ENCODE results near the gene FAM89B.

FAM89B gene

DNA sequence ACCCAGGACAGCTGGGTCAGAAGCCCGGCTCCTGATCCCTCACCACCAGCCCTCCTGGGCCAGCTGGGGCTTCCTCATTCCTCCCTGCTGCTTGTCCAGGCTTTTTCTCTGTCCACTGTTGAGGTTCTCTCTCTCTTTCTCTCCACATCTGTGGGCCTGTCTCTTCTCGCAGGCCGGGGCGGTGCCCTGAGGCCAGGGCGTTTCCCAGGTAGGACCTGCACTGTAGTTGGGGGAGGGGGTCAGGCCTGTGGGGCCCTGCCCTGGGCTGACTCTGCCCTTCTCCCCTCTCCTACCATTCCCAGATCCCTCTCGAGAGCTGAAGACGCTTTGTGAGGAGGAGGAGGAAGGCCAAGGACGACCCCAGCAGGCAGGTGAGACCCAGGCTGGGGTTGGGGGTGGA is 8.4 kb downstream of the FAM89B start:
- H3K9ac ChIP-seq (ENCODE audit: low read length), result no peak overlapping the region
- H3K9me3 ChIP-seq (ENCODE audit: insufficient read depth, low read length), result no peaks in the 10 kb centered on the region
- no peaks in the 10 kb centered on the region for H3K79me2 ChIP-seq (ENCODE audit: insufficient read depth, low read length)
- no peak overlapping the region for H3K4me3 ChIP-seq (ENCODE audit: insufficient read depth, low read length, poor library complexity, severe bottlenecking)
- no peaks in the 10 kb centered on the region for H3K9me2 ChIP-seq (replicated peaks; ENCODE audit: insufficient read depth, low read length)
- no peak overlapping the region for H3K4me2 ChIP-seq (ENCODE audit: low read depth, low read length, poor library complexity, severe bottlenecking)
- no peak overlapping the region for H3K27ac ChIP-seq (ENCODE audit: low read depth, low read length)
- no peaks in the 10 kb centered on the region for H4K20me1 ChIP-seq (ENCODE audit: low read depth, low read length)
- TF ChIP-seq, protein P1, sequence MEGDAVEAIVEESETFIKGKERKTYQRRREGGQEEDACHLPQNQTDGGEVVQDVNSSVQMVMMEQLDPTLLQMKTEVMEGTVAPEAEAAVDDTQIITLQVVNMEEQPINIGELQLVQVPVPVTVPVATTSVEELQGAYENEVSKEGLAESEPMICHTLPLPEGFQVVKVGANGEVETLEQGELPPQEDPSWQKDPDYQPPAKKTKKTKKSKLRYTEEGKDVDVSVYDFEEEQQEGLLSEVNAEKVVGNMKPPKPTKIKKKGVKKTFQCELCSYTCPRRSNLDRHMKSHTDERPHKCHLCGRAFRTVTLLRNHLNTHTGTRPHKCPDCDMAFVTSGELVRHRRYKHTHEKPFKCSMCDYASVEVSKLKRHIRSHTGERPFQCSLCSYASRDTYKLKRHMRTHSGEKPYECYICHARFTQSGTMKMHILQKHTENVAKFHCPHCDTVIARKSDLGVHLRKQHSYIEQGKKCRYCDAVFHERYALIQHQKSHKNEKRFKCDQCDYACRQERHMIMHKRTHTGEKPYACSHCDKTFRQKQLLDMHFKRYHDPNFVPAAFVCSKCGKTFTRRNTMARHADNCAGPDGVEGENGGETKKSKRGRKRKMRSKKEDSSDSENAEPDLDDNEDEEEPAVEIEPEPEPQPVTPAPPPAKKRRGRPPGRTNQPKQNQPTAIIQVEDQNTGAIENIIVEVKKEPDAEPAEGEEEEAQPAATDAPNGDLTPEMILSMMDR (IDR thresholded peaks at IDR 0.05; ENCODE audit: insufficient read depth, low read length, poor library complexity, severe bottlenecking), result no peak
- H3F3A ChIP-seq (ENCODE audit: insufficient read depth), result no peaks in the 10 kb centered on the region
- no peak overlapping the region for H2AFZ ChIP-seq (ENCODE audit: low read depth, low read length, severe bottlenecking)
- no peaks in the 10 kb centered on the region for H3K36me3 ChIP-seq (ENCODE audit: low read length)
- no peaks in the 10 kb centered on the region for H3K27me3 ChIP-seq (ENCODE audit: low read length)

DNA sequence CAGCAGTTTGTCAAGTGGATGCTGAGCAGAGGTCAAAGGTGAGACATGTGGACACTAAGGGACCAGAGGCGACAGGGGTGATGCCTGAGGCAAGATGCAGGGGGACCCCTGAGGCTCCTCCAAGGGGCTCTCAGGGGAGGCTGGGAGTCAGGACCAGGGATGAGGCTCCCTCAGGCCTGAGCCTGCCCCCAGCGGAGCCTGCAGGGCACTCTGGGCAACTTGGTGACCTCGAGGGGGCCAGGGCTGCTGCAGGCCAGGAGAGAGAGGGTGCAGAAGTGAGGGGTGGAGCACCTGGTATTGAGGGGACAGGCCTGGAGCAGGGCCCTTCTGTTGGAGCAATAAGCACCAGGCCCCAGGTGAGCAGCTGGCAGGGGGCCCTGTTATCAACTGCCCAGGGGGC is 9.6 kb downstream of the FAM89B start:
- Histone ChIP-seq H3K4me2 (ENCODE audit: low read depth, low read length, poor library complexity, severe bottlenecking) (no peak overlapping the region), H3K9me2 (replicated peaks; ENCODE audit: insufficient read depth, low read length) (no peaks in the 10 kb centered on the region), H3K9ac (ENCODE audit: low read length) (no peak overlapping the region), H3K27ac (ENCODE audit: low read depth, low read length) (no peak overlapping the region), H3K4me3 (ENCODE audit: insufficient read depth, low read length, poor library complexity, severe bottlenecking) (no peak overlapping the region), H3K36me3 (ENCODE audit: low read length) (no peaks in the 10 kb centered on the region), H3K9me3 (ENCODE audit: insufficient read depth, low read length) (no peaks in the 10 kb centered on the region), H4K20me1 (ENCODE audit: low read depth, low read length) (no peaks in the 10 kb centered on the region), H3K79me2 (ENCODE audit: insufficient read depth, low read length) (no peaks in the 10 kb centered on the region), H2AFZ (ENCODE audit: low read depth, low read length, severe bottlenecking) (no peak overlapping the region), H3F3A (ENCODE audit: insufficient read depth) (no peaks in the 10 kb centered on the region), H3K27me3 (ENCODE audit: low read length) (no peaks in the 10 kb centered on the region)
- TF ChIP-seq, protein P1 (IDR thresholded peaks at IDR 0.05; ENCODE audit: insufficient read depth, low read length, poor library complexity, severe bottlenecking), result no peak
- TF ChIP-seq EZH2phosphoT487 (conservative IDR thresholded peaks at IDR 0.05; ENCODE audit: low read length), result no peak

DNA sequence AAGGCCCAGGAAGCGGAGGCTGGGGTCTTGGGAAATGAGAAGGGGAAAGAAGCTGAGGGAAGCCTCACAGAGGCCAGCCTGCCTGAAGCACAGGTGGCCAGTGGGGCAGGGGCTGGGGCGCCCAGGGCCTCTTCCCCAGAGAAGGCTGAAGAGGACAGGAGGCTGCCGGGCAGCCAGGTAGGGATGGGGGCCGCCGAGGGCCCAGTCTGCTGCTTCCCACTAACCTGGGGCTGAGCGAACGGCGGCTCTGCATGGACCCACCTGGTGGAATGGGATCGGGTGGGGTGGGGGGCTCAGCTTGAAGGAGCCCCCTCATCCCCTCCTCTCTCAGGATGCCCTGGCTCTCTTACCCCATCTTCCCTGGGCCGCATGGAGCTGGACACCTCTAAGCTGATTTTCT is 11.3 kb downstream of the FAM89B start:
- TF ChIP-seq, protein P1 (IDR thresholded peaks at IDR 0.05; ENCODE audit: insufficient read depth, low read length, poor library complexity, severe bottlenecking), result no peak
- TF ChIP-seq EZH2phosphoT487 (conservative IDR thresholded peaks at IDR 0.05; ENCODE audit: low read length), result no peak
- no peaks in the 10 kb centered on the region for H4K20me1 ChIP-seq (ENCODE audit: low read depth, low read length)
- H3K27ac ChIP-seq (ENCODE audit: low read depth, low read length), result no peak overlapping the region
- no peaks in the 10 kb centered on the region for H3F3A ChIP-seq (ENCODE audit: insufficient read depth)
- no peaks in the 10 kb centered on the region for H3K9me2 ChIP-seq (replicated peaks; ENCODE audit: insufficient read depth, low read length)
- no peak overlapping the region for H3K4me2 ChIP-seq (ENCODE audit: low read depth, low read length, poor library complexity, severe bottlenecking)
- H3K4me3 ChIP-seq (ENCODE audit: insufficient read depth, low read length, poor library complexity, severe bottlenecking), result no peak overlapping the region
- H3K36me3 ChIP-seq (ENCODE audit: low read length), result no peaks in the 10 kb centered on the region
- H3K79me2 ChIP-seq (ENCODE audit: insufficient read depth, low read length), result no peaks in the 10 kb centered on the region
- H3K9ac ChIP-seq (ENCODE audit: low read length), result no peak overlapping the region
- H2AFZ ChIP-seq (ENCODE audit: low read depth, low read length, severe bottlenecking), result no peak overlapping the region
- H3K27me3 ChIP-seq (ENCODE audit: low read length), result no peaks in the 10 kb centered on the region
- H3K9me3 ChIP-seq (ENCODE audit: insufficient read depth, low read length), result no peaks in the 10 kb centered on the region

DNA sequence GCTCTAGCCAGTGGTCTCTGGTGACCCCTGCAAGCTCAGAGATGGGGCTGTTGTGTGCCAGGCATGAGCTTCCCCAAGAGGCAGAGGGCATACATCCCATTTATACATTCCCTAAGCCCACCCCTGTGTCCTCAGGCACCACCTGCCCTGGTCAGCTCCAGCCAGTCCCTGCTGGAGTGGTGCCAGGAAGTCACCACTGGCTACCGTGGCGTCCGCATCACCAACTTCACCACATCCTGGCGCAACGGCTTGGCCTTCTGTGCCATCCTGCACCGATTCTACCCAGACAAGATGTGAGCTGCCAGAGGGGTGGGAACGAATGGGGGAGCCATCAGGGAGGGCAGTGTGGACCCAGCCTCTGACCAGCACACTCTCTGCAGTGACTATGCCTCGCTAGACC is 11.8 kb downstream of the FAM89B start:
- Histone ChIP-seq H3F3A (ENCODE audit: insufficient read depth) (no peaks in the 10 kb centered on the region), H4K20me1 (ENCODE audit: low read depth, low read length) (no peaks in the 10 kb centered on the region), H3K4me3 (ENCODE audit: insufficient read depth, low read length, poor library complexity, severe bottlenecking) (no peak overlapping the region), H3K27me3 (ENCODE audit: low read length) (no peaks in the 10 kb centered on the region), H3K36me3 (ENCODE audit: low read length) (no peaks in the 10 kb centered on the region), H3K9me3 (ENCODE audit: insufficient read depth, low read length) (no peaks in the 10 kb centered on the region), H3K4me2 (ENCODE audit: low read depth, low read length, poor library complexity, severe bottlenecking) (no peak overlapping the region), H3K9me2 (replicated peaks; ENCODE audit: insufficient read depth, low read length) (no peaks in the 10 kb centered on the region), H3K79me2 (ENCODE audit: insufficient read depth, low read length) (no peaks in the 10 kb centered on the region), H2AFZ (ENCODE audit: low read depth, low read length, severe bottlenecking) (no peak overlapping the region), H3K27ac (ENCODE audit: low read depth, low read length) (no peak overlapping the region), H3K9ac (ENCODE audit: low read length) (no peak overlapping the region)
- no peak for TF ChIP-seq EZH2phosphoT487 (conservative IDR thresholded peaks at IDR 0.05; ENCODE audit: low read length)
- TF ChIP-seq, protein P1 (IDR thresholded peaks at IDR 0.05; ENCODE audit: insufficient read depth, low read length, poor library complexity, severe bottlenecking), result no peak

Data from SU-DHL-6 (cell line).